Measurements from ENCODE around the gene TRIM28. TPM values are rescaled to one million over a fixed set of nuclear protein-coding genes. Genes with fewer than 3 reads are reported as not detected.

The TRIM28 gene
- total and polyA plus RNA-seq, 9 of the 15 experiments (the other 6 are each of a cell fraction or from before 2014, with no cell fraction given) = 12.1 to 797 (median 490) TPM

- TF ChIP-seq CBX5 (IDR thresholded peaks at IDR 0.05; ENCODE audit: borderline replicate concordance, low read depth) = 0 out of 2 replicates have a peak, but pooled peaks have one; percentile 74
- TF ChIP-seq ZNF324 (CRISPR knock-in tag; IDR thresholded peaks at IDR 0.05) = 0 out of 2 replicates have a peak, but pooled peaks have one; percentile 33
- no peak for TF ChIP-seq ADNP (tag; IDR thresholded peaks at IDR 0.05)
- no peak for TF ChIP-seq HSF4 (CRISPR knock-in tag; IDR thresholded peaks at IDR 0.05; ENCODE audit: borderline replicate concordance)
- peak; percentile 96 for TF ChIP-seq KAT7 (CRISPR knock-in tag; IDR thresholded peaks at IDR 0.05; ENCODE audit: borderline replicate concordance)
- TF ChIP-seq SRF (CRISPR knock-in tag; IDR thresholded peaks at IDR 0.05) = peak in 1 of 2 experiments; percentile 77; a peak in 1 of 4 replicates
- TF ChIP-seq KLF6 (CRISPR knock-in tag; IDR thresholded peaks at IDR 0.05; ENCODE audit: borderline replicate concordance) = peak; percentile 10; the same call in 1 of the 2 replicates
- no peak for TF ChIP-seq PRPF4 (IDR thresholded peaks at IDR 0.05; ENCODE audit: insufficient read depth, low read depth, low read length, poor library complexity, severe bottlenecking)
- TF ChIP-seq PKNOX1 (IDR thresholded peaks at IDR 0.05) = peak; percentile 79
- peak; percentile 99 for TF ChIP-seq ZBTB40 (IDR thresholded peaks at IDR 0.05)
- TF ChIP-seq ZBTB40 (CRISPR knock-in tag; IDR thresholded peaks at IDR 0.05) = no peak
- peak in 1 of 2 experiments; percentile 90; a peak in 2 of 4 replicates for TF ChIP-seq HDAC1 (IDR thresholded peaks at IDR 0.05)
- TF ChIP-seq L3MBTL2 (IDR thresholded peaks at IDR 0.05) = peak; percentile 82
- no peak for TF ChIP-seq ZNF668 (CRISPR knock-in tag; IDR thresholded peaks at IDR 0.05)
- no peak for TF ChIP-seq NFIX (CRISPR knock-in tag; IDR thresholded peaks at IDR 0.05; ENCODE audit: low read depth)
- peak; percentile 91 for TF ChIP-seq NR2C2 (CRISPR knock-in tag; IDR thresholded peaks at IDR 0.05)
- TF ChIP-seq NR2C2 (tag; IDR thresholded peaks at IDR 0.05) = peak; percentile 98
- 0 out of 2 replicates have a peak, but pooled peaks have one; percentile 57 for TF ChIP-seq SREBF1 (IDR thresholded peaks at IDR 0.05; ENCODE audit: borderline replicate concordance, low read depth, low read length)
These were observed 44.6 kb upstream of the TRIM28 start (continued) for GRCh38 chr19:58499021-58499927.

Measured in K562 (cell line).